Adrenal gland (tissue), 5 donors: Measurements from ENCODE around the gene PACS1.

ENCODE experiments used
- POLR2A ChIP-seq, 2 donors: fragments of 450-650 bp; IDR thresholded peaks; one replicate each; pipeline ENCODE4 v1.6.1; 2017; ENCODE audit warnings: antibody characterized with exemption in 2 of 2, mild to moderate bottlenecking in 2 of 2, moderate library complexity in 1 of 2
- TF ChIP-seq, protein P1 (sequence below), 6 experiments: fragments of 450-650 bp in 4 of 6; fragments of 200-600 bp in 2 of 6; sonication (generic) in 1 of 6; IDR thresholded peaks; 1 replicate in 5 of 6; 2 replicates in 1 of 6; pipeline versions ENCODE4 v1.5.1 to v1.8.0; 2016 to 2021; ENCODE audit warnings: antibody characterized with exemption in 6 of 6, mild to moderate bottlenecking in 2 of 6, moderate library complexity in 1 of 6
- donor health status: DM: no; HTN: no; CAD: no.

DNA sequence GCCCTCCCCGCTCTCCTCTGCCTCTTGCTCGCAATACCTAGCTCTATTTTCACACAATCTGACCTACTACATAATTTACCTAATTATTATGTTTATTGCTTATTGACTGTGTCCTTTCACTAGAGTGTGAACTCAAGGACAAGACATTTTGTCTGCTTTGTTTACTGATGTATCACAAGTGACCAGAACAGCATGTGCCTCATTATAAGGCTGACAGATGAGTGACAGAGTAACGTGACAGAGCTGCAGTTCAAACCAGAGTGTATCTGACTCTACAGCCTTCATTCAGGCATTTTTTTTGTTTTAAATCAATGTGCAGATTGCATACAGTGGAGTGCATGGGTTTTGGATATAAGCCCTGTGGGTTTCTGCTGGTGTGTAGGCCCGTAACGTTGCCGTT, 116.4 kb downstream of the PACS1 start:
- TF ChIP-seq, protein P1, sequence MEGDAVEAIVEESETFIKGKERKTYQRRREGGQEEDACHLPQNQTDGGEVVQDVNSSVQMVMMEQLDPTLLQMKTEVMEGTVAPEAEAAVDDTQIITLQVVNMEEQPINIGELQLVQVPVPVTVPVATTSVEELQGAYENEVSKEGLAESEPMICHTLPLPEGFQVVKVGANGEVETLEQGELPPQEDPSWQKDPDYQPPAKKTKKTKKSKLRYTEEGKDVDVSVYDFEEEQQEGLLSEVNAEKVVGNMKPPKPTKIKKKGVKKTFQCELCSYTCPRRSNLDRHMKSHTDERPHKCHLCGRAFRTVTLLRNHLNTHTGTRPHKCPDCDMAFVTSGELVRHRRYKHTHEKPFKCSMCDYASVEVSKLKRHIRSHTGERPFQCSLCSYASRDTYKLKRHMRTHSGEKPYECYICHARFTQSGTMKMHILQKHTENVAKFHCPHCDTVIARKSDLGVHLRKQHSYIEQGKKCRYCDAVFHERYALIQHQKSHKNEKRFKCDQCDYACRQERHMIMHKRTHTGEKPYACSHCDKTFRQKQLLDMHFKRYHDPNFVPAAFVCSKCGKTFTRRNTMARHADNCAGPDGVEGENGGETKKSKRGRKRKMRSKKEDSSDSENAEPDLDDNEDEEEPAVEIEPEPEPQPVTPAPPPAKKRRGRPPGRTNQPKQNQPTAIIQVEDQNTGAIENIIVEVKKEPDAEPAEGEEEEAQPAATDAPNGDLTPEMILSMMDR (IDR thresholded peaks at IDR 0.05), result no peak
- TF ChIP-seq POLR2A (IDR thresholded peaks at IDR 0.05), result no peak
